HG03439 (cell line): Measurements from ENCODE around the gene CPA1.

ENCODE experiments used
- ATAC-seq: cut with Tn5 transposase; IDR thresholded peaks from one replicate; pipeline ENCODE4 v1.9.1; 2021; ENCODE audit warnings: mild to moderate bottlenecking, moderate library complexity; ENCODE audit not compliant: unreplicated experiment

CPA1 gene

GRCh38 chr7:130393841-130394411 lies 13.6 kb downstream of the CPA1 start:
- ATAC-seq = no peak

GRCh38 chr7:130394421-130395195 lies 14.3 kb downstream of the CPA1 start:
- ATAC-seq = no peak

DNA sequence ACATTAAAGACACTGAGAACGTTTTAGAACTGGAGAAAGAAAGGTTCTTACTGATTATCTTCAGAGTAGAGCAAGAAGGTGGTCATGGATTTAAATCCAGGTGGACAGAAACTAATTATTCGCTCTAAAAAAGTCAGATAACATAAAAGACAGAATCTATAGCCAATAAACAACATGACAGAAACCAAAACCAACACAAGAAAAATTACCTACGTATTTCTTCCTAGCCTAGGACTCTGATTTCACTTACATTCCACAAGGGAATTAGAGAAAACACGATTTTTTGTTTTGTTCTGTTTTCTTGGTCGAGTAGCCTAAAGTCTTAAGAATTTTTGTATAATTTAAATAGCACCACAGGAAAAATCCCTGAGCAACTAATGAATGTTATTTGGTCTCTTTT lies 15.1 kb downstream of the CPA1 start:
- no peak for ATAC-seq

GRCh38 chr7:130396109-130396508 lies 15.8 kb downstream of the CPA1 start:
- no peak for ATAC-seq

GRCh38 chr7:130397051-130397757 lies 16.9 kb downstream of the CPA1 start:
- ATAC-seq = no peak

- ATAC-seq = no peak
Measured at GRCh38 chr7:130397758-130398073, 17.4 kb downstream of the CPA1 start.

- ATAC-seq = no peak
Measured at GRCh38 chr7:130398526-130399090, 18.3 kb downstream of the CPA1 start.

- no peak for ATAC-seq
Measured at GRCh38 chr7:130400120-130400572, 19.9 kb downstream of the CPA1 start.

- ATAC-seq = no peak
Measured at GRCh38 chr7:130401101-130401500, 20.8 kb downstream of the CPA1 start.

- ATAC-seq = no peak
Measured at GRCh38 chr7:130401578-130401977, 21.3 kb downstream of the CPA1 start.

DNA sequence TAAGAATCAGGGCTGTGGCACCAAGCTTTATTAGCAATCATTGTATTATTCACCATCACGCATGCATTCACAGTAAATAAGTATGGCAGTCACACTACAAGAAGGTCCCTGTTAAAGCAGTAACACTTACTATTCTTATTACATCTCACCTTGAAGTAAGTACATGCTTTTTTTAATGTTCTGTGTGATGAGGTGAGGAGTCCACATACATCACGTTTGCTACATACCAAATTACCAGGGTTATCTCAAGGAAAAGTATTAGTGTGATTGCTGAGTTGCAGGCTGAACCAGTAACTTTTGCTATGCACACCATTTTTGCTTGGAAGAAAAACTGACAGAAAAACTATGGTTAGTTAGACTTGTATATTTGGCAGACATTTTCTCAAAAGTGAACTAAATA lies 24.7 kb downstream of the CPA1 start:
- no peak for ATAC-seq

DNA sequence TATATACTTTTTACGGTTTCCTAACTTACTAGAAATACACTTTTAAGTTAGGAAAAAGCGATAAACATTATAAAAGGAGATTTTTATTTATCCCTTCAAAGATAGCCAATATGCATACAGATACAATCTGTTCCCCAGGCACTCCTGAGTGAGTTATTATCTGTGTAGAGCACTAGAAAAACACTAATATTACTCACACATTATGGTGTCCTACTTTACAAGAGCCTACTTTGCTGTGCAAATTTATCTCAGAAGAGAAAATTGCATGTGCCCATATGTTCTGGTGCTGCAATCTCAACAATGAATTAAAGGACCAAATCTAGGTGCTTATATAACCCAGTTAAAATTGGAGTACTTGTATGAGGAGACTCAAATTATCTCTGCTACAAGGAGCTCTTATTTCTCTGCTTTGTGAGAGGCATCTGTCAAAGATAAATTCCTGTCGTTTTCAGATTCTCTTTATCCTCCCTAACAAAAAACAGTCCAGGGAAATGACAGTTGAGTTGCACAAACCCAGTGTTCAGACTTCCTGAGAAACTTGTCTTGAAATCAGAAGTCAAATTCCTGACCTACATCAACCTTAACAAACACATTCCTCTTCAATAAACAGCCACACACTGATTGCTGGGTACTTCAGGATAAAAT lies 28.9 kb downstream of the CPA1 start:
- no peak for ATAC-seq

DNA sequence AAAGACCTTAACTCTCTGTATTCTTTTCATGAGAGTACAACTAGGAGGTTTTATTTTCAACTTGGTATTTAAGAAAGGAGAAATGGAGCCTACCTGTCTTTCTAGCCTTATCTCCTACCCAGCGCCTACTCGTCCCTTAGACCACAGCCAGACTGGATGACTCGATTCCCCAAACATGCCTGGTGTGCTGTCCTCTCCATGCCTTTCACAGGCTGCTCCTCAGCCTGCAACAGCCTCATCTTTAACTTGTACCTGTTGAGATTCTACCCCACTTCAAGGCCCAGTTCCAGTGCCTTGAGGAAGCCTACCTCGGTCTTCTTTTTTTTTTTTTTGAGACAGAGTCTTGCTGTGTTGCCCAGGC lies 29.4 kb downstream of the CPA1 start:
- no peak for ATAC-seq

- ATAC-seq = no peak
Measured at GRCh38 chr7:130410868-130411541, 30.7 kb downstream of the CPA1 start.

- no peak for ATAC-seq
Measured at GRCh38 chr7:130413201-130413600, 32.9 kb downstream of the CPA1 start.

- ATAC-seq = no peak
Measured at GRCh38 chr7:130415006-130415405, 34.7 kb downstream of the CPA1 start.

- ATAC-seq = no peak
Measured at GRCh38 chr7:130417213-130417612, 36.9 kb downstream of the CPA1 start.

DNA sequence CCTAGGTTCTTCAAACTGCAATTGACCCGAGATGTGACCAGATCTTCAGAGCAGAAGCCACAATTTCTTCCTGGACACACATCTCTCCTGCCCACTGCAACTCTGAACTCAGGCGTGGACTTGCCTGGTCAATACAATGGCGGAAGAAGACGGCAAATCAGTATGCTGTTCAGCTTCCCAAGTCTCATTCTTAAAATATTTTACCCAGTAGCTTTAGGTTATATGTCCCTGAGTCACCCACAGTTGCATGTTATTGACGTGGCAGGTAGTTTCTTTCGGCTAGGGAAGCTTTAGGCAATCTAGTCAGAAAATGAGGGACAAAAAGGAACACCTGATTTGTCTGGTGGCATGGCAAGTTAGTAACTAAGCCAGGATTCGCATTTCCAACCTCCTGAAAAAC lies 38.0 kb downstream of the CPA1 start:
- ATAC-seq = no peak

GRCh38 chr7:130419658-130420057 lies 39.4 kb downstream of the CPA1 start:
- ATAC-seq = no peak

DNA sequence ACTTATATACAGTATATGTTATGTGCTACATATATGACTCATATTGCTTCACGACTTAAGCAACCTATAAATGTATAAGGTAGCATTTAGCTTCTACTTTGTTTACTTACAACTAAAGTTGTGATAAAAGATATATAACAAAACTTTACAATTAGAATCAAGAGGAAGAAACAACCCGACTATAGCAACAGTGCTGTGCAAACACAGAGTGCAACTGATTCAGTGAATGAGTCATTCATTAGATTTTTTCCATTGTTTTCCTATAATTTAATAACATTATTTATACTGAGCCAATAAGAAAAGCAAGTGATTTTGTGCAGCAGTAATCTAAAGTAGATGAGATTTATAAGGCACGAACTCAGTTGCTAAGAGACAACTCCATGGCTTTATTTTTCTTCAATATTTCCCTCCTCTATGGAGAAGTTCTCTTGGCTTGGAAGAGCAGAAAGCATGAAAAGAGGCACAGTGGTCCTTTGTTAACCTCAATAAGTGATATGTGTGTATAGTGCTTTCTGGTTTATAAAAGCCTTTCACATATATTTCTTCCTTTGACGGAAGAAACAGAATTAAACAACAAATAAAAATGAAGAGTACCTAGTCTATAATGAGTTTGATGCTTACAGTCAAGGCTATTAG lies 40.8 kb downstream of the CPA1 start:
- ATAC-seq = no peak
